GM21717 (cell line): ENCODE measurements around the gene SRGAP3.

Experiments used
- ATAC-seq: cut with Tn5 transposase; IDR thresholded peaks from one replicate; pipeline ENCODE4 v1.9.1; 2021; ENCODE audit warnings: mild to moderate bottlenecking, moderate library complexity; ENCODE audit not compliant: unreplicated experiment

Gene SRGAP3

DNA sequence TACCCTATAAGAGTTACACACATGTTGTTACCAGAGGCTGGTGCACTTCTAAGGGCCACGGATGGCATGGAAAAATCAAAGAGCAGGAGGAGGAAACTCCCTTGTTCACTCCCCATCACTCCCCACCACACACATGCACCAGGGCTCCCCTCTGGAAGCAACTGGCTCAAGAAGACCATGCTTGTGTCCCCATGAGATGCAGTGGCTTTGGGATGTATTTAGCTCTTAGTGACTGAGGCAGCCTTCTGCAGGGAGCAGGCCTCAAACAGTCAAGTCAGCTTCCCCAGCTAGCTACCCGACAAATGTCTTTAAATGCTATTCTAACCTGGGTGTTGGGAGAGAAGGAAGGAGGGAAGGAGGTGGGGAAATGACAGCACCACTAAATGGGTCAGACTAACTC is 253.2 kb downstream of the SRGAP3 start:
- no peak for ATAC-seq

DNA sequence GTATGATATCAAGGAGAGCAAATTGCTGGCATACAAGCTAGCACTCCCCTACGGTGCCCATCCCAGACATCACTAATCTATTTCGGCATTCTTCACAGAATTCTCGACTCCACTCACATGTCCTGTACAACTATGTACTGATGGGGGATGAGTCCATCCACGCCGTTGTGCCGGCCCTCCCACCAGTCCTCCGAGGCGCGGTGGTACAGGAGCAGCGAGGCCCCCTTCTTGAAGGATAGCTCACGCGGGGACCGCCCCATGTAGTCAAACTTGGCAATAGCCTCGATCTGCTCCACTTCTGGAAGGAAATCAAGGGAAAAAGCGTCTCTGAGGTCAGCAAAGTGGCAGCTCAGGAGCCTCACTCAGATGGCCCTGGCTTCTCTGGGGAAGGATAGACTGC is 255.2 kb downstream of the SRGAP3 start:
- no peak for ATAC-seq

DNA sequence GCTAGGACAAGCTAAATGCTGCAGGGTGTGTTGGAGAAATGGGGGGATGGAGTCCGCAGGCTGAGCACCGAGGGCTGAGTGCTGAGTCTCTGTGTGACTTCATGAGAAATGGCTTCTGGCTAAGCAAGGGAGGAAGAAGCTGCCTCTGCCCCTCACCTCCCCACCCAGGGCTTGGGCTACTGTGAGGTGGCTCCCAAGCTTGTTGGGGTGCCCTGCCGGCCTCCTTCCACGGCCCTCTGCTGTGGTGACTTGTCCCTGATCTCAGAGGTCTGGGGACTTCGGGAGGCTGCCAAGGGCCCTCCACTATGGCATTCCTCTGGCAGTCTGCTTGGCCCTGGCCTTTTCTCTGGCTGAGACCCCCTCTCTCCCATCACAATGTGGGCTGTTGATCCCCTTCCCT is 256.1 kb downstream of the SRGAP3 start:
- ATAC-seq: no peak

DNA sequence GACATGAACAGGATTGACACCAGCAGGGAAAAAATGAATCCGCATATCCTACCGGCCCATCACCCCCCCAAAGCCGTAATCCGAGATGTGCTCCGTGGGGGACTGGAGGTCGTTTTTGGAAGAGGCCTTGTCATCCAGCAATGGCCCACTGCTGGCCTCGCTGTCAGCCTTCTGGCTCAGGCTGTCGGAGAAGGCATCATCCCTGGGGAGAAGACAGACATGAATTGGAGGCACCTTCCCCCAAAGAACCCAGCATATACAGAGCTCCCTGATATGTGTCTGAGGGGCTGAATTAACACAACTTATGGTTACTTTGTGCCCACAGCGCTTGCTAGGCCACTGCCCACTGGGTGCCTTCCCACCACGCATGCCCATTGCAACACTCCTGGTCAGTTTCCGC is 256.6 kb downstream of the SRGAP3 start:
- no peak for ATAC-seq

DNA sequence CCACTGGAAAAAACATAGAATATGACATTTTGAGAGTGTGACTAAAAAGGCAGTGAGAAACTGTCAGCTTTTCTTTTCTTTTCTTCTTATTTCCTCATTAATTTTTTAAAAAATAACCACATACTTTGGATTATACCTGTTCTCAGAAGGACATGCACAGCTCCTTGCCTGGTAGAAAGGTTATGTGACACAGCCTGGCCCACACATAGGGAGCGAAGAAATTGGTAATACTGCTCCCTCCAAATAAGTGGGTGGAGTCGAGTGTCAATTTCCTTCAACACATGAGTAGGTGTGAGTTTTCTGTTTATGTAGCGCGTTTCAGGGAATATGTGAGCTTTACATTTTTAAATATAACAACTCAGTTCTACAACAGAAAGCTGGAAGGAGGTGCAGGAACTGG is 257.2 kb downstream of the SRGAP3 start:
- ATAC-seq: no peak

DNA sequence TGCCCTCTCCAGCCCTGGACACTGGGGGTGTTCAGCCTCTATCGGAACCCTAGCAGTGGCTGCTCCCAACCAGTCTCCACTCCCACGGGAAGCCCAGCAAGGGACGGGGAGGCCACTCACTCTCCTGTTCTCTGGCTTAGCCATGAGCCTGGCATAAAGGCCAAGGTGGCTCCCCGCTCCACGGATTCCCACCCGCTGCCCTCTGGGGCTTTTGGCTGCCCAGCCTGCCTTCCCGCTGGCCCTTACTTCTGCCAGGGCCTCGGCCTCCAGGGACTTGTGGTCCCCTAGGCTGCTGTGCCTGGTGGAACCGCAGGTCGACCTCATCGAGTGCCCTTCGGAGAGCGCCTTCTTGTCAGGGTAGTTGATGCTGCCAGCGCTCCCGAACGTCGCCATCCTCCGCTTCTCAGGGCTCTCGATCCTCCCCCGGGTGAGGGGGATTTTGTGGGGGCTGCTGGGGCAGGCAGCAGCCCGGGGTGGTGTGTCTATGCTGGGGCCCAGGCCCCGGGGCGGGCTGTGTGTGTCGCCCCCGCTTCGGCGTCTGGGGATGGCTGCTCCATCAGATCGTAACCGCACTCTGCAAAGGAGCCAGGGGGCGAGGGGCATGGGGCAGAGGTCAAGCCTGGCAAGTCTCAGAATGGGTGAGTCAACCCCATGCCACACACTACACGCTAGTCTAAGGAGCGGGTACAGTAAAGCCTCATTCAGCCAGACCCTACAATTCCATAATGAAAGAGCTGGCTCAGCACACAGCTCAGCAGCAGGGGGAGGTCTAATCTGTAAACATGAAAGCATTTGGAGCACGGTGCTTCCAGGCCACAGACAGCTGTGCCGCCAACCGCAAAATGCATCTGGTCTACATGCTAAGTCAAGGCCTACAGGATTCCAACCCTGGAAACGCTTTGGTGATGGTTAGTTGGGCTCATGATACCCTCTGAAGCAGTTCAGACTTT is 258.9 kb downstream of the SRGAP3 start:
- ATAC-seq: no peak

DNA sequence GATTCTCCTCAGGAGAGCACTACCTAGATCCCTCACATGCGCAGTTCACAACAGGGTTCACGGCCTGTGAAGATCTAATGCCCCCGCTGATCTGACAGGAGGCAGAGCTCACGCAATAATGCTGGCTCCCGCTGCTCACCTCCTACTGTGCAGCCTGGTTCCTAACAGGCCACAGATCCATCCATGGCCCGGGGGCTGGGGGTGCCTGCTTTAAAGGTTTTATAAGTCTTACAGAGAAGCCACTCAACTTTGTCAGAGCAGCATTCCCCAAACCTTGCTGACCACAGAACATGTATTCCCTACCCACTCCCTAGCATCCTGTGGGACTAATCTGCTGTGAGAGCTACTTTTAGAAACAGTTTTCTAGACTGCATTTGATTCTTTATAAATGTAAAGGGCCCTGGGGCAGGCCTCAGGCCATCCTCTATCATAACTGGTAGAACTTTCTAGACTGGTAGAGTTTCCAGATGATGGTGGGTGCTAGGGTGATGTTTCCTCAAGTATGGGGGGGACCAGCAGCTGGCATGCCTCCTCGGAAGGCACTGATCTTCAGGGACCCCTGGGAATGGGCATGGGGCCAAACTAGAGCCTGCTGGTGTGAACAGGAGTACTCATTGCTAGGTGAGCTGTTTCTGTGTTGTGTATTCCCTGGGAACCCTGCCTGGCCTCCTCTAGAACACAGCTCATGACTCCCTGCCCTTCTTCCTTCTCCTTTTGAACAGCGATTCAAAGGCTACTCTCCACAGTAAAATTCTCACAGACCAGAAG is 260.5 kb downstream of the SRGAP3 start:
- ATAC-seq: no peak

DNA sequence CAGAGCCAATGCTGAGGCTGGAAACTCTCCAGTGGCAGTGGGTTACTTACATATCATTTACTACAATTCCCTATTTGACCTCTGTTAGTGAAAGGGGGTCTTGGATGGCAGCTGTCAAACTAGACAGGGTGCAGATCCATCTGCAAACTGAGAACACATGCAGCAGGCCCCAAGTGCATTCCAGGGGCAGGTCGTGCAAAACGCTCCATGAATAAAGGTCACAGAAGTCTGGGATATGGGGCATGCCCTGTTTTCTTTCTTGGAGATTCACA is 261.1 kb downstream of the SRGAP3 start:
- ATAC-seq: no peak

DNA sequence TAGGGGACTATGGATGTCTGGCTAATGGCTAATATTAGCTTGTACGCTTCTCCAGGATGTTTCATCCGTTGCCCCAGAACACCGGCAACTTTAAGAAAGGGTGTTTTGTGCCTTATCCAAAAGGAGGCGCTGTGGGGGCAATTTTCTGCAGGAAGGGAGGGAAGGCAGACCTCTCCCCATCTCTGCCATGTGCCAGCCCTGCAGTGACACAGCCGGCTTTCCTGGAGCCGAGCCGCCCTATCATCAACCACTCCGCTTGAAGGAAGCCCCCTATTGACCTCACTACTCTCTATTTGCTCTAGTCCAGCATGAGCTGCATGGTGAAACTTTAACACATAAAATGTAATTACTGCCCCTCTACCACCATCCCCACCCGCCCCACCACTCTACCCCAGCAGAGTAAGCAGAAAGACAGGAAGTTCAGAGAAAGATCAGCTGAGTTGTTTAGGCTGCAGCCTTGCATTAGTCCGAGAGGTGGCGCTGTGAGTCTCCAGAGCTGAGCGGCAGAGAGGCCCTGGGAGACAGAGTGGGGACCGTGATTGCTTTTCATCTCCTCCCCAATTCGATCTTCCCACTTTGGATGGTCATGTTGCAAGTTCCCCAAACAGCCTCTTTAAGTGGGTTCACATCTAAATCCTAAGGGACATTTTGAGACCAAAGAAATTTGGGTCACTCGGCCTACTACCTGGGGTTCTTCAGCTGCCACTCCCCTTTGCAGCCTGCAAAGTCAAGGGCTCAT is 261.6 kb downstream of the SRGAP3 start:
- ATAC-seq: peak; percentile 56

DNA sequence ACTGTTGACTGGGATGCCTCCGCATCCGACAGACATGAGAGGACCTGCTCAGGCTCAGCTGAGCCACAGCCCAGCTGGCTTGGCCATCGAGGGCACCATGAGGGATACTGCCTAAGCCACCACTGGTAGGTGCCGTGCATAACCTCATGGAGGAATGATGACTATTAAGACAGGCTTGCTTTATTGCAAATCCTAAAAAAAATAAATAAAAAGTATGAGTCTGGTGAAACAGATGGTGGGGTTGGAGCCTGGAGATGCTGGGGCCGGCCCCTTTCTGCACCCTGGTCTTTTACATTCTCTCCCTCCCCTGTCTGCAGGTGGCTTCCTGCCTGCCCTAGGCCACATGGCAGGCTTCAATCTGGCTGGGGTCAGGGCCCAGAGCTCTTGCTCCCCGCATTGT is 262.2 kb downstream of the SRGAP3 start:
- no peak for ATAC-seq

DNA sequence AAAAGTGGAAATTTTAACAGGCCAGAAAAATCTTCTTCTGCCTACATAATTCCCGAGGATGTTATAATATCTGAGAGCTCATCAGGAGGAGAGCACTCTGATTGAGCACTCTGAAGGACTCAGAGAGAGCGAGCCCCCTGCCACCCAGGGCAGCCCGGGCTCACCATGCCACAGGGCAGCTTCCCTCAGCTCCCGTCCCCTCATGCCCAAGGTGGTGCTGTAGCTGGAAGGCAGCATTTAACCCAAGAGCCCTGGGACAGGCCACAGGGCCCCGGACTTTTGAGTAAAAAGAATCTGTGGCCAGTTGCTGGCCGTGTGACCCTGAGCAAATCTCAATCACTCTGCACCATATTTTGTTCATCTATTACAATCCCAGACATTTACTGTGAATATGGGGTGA is 262.7 kb downstream of the SRGAP3 start:
- ATAC-seq: no peak

DNA sequence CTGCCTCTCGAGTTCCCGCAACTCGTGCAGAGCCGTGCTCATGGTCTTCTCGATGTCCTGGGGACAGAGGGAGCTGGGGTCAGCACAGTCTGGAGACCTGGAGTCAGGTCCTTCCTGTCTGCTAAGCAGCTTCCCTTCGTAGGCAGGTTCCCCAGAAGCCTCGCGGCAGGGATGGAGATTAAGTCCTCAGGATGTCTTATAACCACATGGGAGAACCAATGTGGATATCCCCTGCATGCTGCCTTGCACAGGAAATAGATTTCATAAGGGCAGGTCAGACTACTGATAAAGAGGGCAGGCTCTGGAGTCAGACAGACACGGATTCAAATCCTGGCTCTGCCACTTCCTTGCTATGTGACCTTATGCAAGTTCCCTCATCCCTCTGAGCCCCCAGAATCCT is 263.6 kb downstream of the SRGAP3 start:
- no peak for ATAC-seq

DNA sequence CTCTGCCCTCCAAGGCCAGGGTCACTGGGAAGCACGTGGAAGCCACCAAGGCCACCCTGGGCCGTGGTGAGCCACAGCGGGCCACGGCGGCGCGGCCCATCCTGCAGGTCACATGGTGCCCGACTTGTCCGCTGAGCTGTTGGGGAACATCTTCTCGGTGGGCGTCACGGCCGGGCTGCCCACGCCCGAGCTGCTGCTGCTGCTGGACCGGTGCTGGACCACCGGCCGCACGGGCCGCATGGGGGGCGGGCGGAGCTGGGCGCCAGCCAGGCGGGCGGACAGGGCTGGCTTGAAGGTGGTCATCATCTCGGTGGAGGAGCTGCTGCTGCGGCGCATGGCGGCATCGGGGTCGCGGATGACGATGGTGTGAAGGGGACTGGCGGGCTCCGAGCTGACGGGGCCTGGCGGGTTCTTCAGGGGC is 264.0 kb downstream of the SRGAP3 start:
- ATAC-seq: no peak

DNA sequence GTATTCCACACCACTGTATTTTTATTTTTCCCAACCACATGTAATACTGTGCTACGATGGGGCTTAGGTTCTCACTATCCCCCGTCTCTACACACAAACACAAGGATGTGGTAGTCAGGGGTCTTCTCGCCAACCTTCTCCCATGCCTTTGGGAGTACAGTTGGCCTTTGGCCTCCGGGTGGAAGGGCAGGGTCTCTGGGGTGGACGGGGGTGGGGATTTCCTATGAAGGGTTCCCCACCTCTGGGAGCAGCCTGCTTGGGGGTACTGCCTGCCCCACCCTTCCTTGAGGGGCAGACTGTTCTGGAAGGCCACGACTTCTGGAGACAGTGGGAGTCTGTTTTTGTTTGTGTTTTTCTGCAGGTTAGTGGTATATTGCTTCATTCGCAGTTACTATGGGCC is 264.9 kb downstream of the SRGAP3 start:
- no peak for ATAC-seq

DNA sequence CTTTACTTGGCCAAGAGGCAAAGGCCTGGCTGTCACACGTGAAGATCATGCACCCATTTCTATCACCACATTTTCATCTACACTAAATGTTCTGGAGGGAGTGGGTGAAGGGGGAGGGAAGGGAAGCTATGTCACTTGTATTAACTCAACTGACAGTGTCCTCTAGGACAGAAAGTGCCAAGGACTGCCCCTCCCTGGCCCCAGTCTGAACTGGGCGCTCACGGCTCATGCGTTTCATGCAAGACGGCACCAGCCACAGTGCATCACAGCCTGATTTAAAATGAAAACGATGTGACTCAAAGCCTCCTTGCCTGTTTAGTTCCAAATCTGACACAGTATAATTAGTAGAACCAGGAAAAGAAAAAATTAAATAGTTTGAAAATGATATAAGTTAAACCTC is 265.4 kb downstream of the SRGAP3 start:
- no peak for ATAC-seq

DNA sequence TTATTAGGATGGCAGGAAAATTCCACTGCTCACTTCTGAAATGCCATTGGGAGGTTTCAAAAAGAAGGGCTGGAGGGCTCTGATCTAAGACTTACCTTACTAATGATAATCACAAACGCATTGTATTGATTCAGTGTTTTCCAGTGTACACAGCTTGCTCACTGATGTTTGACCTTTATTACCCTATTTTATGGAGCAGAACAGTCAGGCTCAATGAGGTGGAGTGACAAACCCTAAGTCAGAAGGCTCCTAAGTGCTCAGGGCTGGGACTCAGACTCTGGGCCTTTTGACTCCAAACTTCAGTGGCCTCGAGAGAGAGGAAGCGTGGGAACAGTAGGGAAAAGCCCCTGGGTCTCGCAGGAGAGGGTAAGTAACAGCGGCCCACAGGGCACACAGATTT is 265.9 kb downstream of the SRGAP3 start:
- ATAC-seq: no peak

DNA sequence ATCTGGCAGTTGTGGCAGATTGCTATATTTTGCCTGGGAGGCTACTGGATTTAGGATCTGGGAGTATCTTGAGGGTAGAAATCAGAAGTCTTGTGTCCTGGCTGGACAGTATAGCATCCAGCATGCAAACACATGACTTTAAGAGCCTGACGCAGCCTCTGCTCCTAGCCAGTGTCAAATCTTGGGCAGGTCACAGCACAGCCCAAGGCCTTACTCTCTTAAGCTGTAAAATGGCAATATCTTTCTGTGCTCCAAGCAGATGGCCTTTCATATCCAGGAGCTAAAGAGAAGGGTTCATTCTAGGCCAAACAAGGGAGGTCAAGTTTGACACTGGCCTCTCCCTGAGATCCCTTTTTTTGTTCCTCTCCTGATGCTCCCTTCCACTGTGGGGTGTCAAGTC is 266.4 kb downstream of the SRGAP3 start:
- no peak for ATAC-seq

DNA sequence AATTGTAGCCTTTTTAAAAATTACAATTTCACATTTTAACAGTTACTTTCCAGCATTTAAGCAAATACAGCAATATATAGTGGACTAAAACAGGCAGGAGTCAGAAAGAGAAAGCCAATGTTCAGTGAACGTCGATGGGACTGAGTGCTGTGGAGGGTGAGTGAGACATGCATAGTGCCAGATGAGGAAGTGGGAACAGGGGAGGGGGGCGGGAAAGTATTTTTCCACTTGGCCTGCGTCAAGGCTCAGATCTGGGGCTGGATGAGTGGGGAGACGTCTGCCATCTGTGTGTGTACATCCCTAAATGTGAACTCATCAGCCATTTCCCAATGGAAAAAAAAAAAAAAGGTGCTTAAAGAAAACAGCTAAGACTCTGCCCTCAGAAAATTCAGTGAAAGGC is 266.9 kb downstream of the SRGAP3 start:
- ATAC-seq: no peak

DNA sequence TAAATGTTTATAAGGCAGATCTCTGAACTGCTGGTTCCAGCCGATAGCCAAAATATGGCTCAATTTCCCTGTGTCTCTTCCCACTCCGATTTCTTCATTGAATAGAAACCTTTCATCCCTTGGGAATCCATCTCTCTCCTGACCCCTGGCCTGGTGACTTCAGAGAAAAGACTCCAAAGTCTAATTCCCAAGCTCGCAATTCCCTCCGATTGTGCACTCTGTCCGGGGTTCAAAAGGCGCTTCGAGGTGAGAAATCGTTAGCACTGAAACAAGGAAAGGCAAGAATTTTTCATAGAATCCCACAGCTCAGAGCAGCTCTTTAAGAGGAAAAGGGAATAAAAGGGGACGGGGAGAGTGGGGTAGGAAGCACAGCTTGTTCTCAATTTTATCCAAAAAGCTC is 267.7 kb downstream of the SRGAP3 start:
- ATAC-seq: no peak

DNA sequence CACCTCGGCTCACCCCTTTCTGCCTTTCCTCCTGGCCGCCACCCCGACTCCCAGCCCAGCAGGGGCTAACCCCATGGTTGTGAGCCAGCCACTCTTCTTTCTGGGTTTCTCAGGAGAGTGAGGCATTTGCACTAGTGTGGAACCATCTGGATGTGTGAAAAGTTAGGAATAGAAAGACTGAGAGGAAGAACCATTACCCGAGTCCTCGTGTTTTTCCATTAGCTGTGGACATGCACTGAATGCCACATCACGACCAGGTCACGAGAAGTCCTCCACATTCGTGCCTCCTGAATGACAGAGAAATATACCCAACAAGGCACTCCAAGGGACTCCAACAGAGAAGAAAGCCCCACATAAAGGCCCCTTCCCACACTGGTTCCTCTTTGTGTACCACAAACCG is 268.1 kb downstream of the SRGAP3 start:
- ATAC-seq: no peak

DNA sequence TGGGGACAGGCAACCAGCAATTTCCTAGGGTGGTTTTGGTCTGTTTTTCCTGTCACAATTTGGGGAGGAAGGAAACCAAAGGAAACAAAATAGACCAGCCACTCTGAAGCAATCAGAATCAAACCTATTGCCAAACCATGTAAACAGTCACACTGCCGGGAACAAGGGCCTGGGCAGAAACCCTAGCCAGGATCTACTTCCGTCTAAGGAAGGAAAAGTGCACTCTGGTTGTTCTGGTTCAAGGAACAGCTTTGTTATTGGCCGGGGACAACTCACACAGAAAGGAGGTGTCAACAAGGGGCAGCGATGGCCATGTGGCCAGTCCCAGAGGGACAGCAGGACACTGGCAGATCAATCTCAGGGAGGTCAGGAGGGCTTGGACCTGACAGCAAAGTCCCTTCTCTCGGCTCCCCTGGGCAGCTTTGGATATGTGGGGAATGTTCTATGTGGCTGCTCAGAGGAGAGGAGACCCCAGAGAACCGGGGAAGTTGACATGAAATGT is 268.6 kb downstream of the SRGAP3 start:
- ATAC-seq: no peak

DNA sequence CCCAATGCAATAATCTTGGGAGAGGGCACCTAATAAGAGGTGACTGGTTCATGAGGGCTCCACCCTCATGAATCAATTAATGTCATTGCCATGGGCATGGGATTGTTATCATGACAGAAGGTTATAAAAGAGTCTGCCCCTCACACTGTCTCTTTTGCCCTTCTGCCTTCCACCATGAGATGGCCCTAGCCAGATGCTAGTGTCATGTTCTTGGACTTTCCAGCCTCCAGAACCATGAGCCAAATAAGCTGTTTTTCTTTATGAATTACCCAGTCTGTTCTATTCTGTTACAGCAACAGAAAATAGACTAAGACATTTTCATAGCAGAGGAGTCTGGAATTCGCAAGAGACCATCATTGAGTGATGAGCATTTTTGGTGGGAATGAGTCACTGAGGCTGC is 270.2 kb downstream of the SRGAP3 start:
- ATAC-seq: no peak
